Measurements from ENCODE around the gene CYP27A1. TPM values are rescaled to one million over a fixed set of nuclear protein-coding genes. Genes with fewer than 3 reads are reported as not detected.
A peak's percentile ranks its signal among the peaks of the same experiment; 100 is the strongest.

The CYP27A1 gene
- total and polyA plus RNA-seq, 4 donors, result 19.3 to 50.6 (median 36.1) TPM

DNA sequence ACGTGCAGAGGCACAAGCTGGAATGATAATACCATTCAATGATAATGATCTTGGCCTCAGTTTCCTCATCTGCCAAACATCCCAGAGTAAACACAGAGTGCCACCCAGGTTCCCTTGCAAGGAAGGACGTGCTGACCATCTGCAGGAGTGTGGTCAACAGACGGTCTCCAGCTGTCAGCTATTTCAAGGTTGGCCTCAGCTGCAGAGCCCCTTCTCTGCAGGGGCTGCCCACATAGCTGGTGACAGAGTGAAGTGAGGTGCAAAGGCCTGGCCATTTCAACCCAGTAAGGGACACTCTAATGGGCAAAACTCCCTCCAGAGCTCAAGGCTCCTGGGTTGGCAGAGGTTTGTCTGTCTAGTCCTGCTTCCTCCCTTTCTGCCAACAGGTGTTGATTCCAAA lies 69.3 kb downstream of the CYP27A1 start:
- DNase-seq, result peak in 1 of 2 donors; percentile 34
- Histone ChIP-seq H3K27me3 (ENCODE audit: control insufficient read depth in 1 of 2, insufficient read depth in 2 of 2, low read length in 1 of 2) (no peaks in the 10 kb centered on the region), H3K4me1 (ENCODE audit: control insufficient read depth in 1 of 2, insufficient read depth in 2 of 2, low read length in 2 of 2) (no peaks in the 10 kb centered on the region), H3K4me3 (ENCODE audit: low read length in 2 of 2) (no peak overlapping the region), H3K27ac (ENCODE audit: low read depth in 1 of 2, low read length in 2 of 2) (no peak overlapping the region), H3K9me3 (ENCODE audit: control insufficient read depth, low read length) (no peaks in the 10 kb centered on the region), H3K36me3 (ENCODE audit: control insufficient read depth in 1 of 2, insufficient read depth in 2 of 2, low read length in 1 of 2) (no peaks in the 10 kb centered on the region)
- intact Hi-C loops (cut with DNase I), result no loop called here
- ATAC-seq (ENCODE audit: low FRiP score), result no peak
- 47 to 56% methylated on average over 3 of the region's 3 CpGs for WGBS, 2 donors

DNA sequence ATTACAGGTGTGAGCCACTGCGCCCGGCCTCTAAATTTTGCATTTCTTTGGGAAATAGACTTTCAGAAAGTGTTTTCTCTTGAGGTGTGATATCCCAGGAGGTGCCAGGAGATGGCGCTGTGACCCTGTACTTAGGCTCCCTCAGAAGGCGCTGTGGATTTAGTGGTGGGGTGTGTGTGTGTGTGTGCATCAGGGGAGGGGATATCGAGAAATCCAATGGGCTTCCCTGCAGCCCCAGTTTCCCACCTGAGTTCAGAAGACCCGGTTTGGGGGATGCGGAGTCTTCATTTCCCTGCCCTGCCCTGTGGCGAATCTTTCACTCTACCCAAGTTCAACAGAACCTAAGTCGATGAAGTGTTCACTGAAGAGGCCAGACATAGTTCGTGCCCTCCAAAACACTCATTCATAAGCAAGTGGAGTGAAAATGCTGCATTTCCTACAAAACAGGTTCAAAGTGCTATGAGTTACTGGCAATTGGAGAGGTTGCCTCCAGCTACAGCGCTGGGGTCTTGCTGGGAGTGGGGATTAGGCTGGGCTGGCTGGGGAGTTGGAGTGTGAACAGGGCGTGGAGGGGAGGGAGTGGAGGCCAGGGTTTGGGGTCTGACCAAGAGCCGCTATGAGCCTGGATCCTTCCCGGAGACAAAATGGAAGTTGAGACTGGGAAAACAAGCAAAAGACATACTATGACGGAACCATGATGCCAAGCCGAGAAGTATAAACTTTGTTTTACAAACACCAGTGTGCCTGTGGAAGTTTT lies 71.1 kb downstream of the CYP27A1 start:
- 26 to 29% methylated on average over 16 of the region's 16 CpGs for WGBS, 2 donors
- no peak overlapping the region for H3K4me3 ChIP-seq (ENCODE audit: low read length in 2 of 2)
- no peaks in the 10 kb centered on the region for H3K27me3 ChIP-seq (ENCODE audit: control insufficient read depth in 1 of 2, insufficient read depth in 2 of 2, low read length in 1 of 2)
- H3K36me3 ChIP-seq (ENCODE audit: control insufficient read depth in 1 of 2, insufficient read depth in 2 of 2, low read length in 1 of 2), result no peaks in the 10 kb centered on the region
- no peaks in the 10 kb centered on the region for H3K4me1 ChIP-seq (ENCODE audit: control insufficient read depth in 1 of 2, insufficient read depth in 2 of 2, low read length in 2 of 2)
- no peak overlapping the region for H3K27ac ChIP-seq (ENCODE audit: low read depth in 1 of 2, low read length in 2 of 2)
- DNase-seq, result peak; percentile 61 to 83
- intact Hi-C loops (cut with DNase I), result no loop called here
- peak; percentile 72 for ATAC-seq (ENCODE audit: low FRiP score)
- no peaks in the 10 kb centered on the region for H3K9me3 ChIP-seq (ENCODE audit: control insufficient read depth, low read length)

DNA sequence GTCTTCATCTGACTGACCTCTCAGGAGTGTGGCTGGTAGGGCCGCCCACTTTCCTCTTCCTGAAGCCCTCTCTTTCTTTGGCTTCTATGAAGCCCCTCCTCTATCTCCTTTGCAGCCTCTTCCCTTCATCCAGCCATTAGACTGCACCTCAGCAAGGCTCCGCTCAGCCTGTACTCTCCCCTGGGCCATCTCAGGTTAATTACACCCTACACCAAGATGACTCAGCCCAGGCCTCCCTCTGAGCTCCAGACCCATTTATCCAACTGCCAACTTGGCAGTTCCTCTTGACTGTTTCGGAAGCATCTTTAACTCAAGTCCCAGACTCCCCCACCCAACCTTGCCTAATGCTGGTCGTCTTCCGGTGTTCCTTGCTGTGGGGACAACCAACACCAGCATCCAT lies 71.8 kb downstream of the CYP27A1 start:
- 64 to 66% methylated on average over 5 of the region's 5 CpGs for WGBS, 2 donors
- DNase-seq (peak in 1 of 2 donors; percentile 31), ATAC-seq (ENCODE audit: low FRiP score) (peak; percentile 40)
- no peaks in the 10 kb centered on the region for H3K27me3 ChIP-seq (ENCODE audit: control insufficient read depth in 1 of 2, insufficient read depth in 2 of 2, low read length in 1 of 2)
- no peak overlapping the region for H3K27ac ChIP-seq (ENCODE audit: low read depth in 1 of 2, low read length in 2 of 2)
- no peaks in the 10 kb centered on the region for H3K9me3 ChIP-seq (ENCODE audit: control insufficient read depth, low read length)
- H3K36me3 ChIP-seq (ENCODE audit: control insufficient read depth in 1 of 2, insufficient read depth in 2 of 2, low read length in 1 of 2), result no peaks in the 10 kb centered on the region
- H3K4me3 ChIP-seq (ENCODE audit: low read length in 2 of 2), result no peak overlapping the region
- no peaks in the 10 kb centered on the region for H3K4me1 ChIP-seq (ENCODE audit: control insufficient read depth in 1 of 2, insufficient read depth in 2 of 2, low read length in 2 of 2)
- intact Hi-C loops (cut with DNase I), result no loop called here

DNA sequence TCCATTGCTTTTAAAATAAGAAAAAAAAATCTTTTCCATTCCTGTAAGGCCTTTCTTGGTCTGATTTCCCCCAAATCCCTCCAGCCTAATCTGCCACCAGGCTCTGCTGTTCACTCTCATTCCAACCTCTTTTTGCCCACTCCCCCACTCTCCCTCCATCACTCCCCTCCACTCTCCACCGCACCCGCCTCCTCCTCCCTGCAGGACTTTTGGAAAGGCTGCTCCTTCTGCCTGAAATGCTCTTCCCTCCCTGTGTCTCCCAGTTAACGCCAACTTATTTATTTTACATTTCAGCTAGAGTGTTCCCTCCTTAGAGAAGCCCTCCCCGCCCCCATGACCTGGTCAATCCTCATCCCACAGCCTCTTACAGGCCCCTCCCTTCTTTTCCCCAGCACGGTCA lies 72.9 kb downstream of the CYP27A1 start:
- Histone ChIP-seq H3K9me3 (ENCODE audit: control insufficient read depth, low read length) (no peaks in the 10 kb centered on the region), H3K4me3 (ENCODE audit: low read length in 2 of 2) (no peak overlapping the region), H3K27ac (ENCODE audit: low read depth in 1 of 2, low read length in 2 of 2) (no peak overlapping the region), H3K4me1 (ENCODE audit: control insufficient read depth in 1 of 2, insufficient read depth in 2 of 2, low read length in 2 of 2) (no peaks in the 10 kb centered on the region), H3K27me3 (ENCODE audit: control insufficient read depth in 1 of 2, insufficient read depth in 2 of 2, low read length in 1 of 2) (no peaks in the 10 kb centered on the region), H3K36me3 (ENCODE audit: control insufficient read depth in 1 of 2, insufficient read depth in 2 of 2, low read length in 1 of 2) (no peaks in the 10 kb centered on the region)
- DNase-seq, result peak in 1 of 2 donors; percentile 9
- WGBS, 2 donors, result 71 to 77% methylated on average over 5 of the region's 5 CpGs
- intact Hi-C loops (cut with DNase I), result no loop called here
- no peak for ATAC-seq (ENCODE audit: low FRiP score)

DNA sequence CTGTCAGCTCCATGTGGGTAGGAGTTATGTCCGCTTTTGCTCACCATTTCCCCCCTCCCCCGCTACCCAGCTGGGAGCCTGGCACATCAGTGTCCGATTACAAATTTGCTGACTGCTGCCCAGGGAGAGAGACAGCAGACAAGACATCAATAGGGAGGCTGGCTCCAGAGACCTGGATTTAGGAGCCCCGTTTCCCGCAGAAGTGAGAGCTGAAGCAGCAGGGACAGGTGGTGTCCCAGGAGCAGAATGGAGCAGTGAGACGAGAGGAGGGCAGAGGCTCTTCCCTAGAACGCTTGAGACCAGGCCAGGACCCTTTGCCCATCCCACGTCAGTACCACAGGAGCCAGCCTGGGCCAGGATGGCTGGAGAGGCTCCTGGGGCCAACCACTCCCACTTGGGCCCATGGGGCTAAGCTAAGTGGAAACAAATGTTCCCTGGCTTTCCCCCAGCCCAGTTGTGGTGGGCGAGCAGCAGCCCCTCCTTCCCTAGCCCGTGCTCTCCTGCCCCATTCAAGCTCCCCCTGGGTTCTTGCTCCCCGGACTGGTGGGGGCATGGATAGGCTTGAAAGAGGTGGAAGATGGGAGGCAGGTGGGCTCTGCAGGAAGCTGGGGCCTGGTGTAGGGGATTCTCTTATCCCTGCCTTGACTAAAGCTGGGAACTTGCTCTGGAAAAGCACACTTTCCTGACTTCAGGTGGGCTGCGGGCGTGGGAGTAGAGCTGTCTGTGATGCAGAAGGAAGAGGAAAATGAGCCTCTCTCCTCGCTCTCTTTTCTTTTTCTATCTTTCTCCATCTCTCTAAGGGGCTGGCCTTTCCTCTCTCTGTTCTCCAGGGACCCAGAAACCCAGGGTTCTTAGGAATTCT lies 73.6 kb downstream of the CYP27A1 start:
- no peak for ATAC-seq (ENCODE audit: low FRiP score)
- Histone ChIP-seq H3K4me1 (ENCODE audit: control insufficient read depth in 1 of 2, insufficient read depth in 2 of 2, low read length in 2 of 2) (no peaks in the 10 kb centered on the region), H3K9me3 (ENCODE audit: control insufficient read depth, low read length) (no peaks in the 10 kb centered on the region), H3K36me3 (ENCODE audit: control insufficient read depth in 1 of 2, insufficient read depth in 2 of 2, low read length in 1 of 2) (no peaks in the 10 kb centered on the region), H3K27ac (ENCODE audit: low read depth in 1 of 2, low read length in 2 of 2) (no peak overlapping the region), H3K27me3 (ENCODE audit: control insufficient read depth in 1 of 2, insufficient read depth in 2 of 2, low read length in 1 of 2) (no peaks in the 10 kb centered on the region), H3K4me3 (ENCODE audit: low read length in 2 of 2) (no peak overlapping the region)
- intact Hi-C loops (cut with DNase I), result no loop called here
- WGBS, 2 donors, result 75 to 81% methylated on average over 14 of the region's 14 CpGs
- DNase-seq, result peak in 1 of 2 donors; percentile 42

DNA sequence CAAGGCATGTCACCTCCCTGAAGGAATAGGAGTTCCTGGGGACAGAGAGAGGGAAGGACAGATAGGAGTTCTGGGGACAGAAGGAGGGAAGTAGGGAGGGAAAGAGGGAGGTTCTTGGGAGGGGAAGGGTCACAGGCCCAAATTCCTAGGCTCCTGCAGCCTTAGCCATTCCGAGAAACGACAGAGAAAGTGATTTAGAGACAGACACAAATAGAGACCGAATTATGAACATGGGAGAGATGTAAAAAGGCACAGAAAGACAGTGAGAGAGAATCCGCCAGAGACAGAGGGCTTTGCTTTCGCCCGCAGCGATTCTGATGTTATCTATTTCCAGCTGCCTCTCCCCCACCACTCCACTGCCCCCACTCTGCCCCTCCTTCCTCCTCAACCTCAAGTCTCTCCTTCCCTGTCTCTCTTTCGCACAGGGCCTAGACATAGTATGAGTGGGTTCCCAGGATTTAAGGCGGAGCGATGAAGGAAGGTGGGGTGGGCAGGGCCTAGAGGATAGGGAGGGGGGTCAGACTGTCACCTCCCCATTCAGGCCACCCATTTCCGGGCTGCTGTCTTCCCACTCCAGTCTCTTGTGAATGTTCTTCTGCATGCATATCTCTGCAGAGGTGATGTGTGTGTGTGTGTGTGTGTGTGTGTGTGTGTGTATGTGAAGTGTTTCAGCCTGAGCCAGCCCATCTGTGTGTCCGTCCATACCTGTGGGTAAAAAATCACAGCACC lies 74.4 kb downstream of the CYP27A1 start:
- Histone ChIP-seq H3K4me3 (ENCODE audit: low read length in 2 of 2) (no peak overlapping the region), H3K4me1 (ENCODE audit: control insufficient read depth in 1 of 2, insufficient read depth in 2 of 2, low read length in 2 of 2) (no peaks in the 10 kb centered on the region), H3K9me3 (ENCODE audit: control insufficient read depth, low read length) (no peaks in the 10 kb centered on the region), H3K27ac (ENCODE audit: low read depth in 1 of 2, low read length in 2 of 2) (no peak overlapping the region), H3K27me3 (ENCODE audit: control insufficient read depth in 1 of 2, insufficient read depth in 2 of 2, low read length in 1 of 2) (no peaks in the 10 kb centered on the region), H3K36me3 (ENCODE audit: control insufficient read depth in 1 of 2, insufficient read depth in 2 of 2, low read length in 1 of 2) (no peaks in the 10 kb centered on the region)
- DNase-seq, result peak in 1 of 2 donors; percentile 34
- 71 to 84% methylated on average over 12 of the region's 12 CpGs for WGBS, 2 donors
- intact Hi-C loops (cut with DNase I), result no loop called here
- no peak for ATAC-seq (ENCODE audit: low FRiP score)

DNA sequence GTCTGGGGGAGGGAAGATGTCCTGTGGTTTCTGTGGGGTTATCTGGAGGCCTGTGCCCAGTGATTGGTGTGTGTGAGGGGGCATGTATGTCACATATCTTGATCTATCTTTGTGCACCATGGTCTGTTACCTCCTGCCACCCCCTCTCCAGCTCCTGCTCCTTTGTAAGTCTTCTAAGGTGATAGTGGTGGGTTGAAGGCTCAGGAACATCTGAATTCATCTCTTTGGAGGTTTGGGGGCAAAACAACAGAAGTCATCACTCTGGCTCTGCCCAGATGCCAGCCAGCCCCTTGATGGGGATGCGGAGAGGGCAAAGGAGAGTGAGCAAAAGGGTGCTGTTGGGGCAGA lies 74.9 kb downstream of the CYP27A1 start:
- Histone ChIP-seq H3K36me3 (ENCODE audit: control insufficient read depth in 1 of 2, insufficient read depth in 2 of 2, low read length in 1 of 2) (no peaks in the 10 kb centered on the region), H3K27me3 (ENCODE audit: control insufficient read depth in 1 of 2, insufficient read depth in 2 of 2, low read length in 1 of 2) (no peaks in the 10 kb centered on the region), H3K4me1 (ENCODE audit: control insufficient read depth in 1 of 2, insufficient read depth in 2 of 2, low read length in 2 of 2) (no peaks in the 10 kb centered on the region), H3K27ac (ENCODE audit: low read depth in 1 of 2, low read length in 2 of 2) (no peak overlapping the region), H3K4me3 (ENCODE audit: low read length in 2 of 2) (no peak overlapping the region), H3K9me3 (ENCODE audit: control insufficient read depth, low read length) (no peaks in the 10 kb centered on the region)
- 96 to 100% methylated on average over 1 of the region's 1 CpG for WGBS, 2 donors
- DNase-seq (no peak), ATAC-seq (ENCODE audit: low FRiP score) (no peak)
- intact Hi-C loops (cut with DNase I), result no loop called here

DNA sequence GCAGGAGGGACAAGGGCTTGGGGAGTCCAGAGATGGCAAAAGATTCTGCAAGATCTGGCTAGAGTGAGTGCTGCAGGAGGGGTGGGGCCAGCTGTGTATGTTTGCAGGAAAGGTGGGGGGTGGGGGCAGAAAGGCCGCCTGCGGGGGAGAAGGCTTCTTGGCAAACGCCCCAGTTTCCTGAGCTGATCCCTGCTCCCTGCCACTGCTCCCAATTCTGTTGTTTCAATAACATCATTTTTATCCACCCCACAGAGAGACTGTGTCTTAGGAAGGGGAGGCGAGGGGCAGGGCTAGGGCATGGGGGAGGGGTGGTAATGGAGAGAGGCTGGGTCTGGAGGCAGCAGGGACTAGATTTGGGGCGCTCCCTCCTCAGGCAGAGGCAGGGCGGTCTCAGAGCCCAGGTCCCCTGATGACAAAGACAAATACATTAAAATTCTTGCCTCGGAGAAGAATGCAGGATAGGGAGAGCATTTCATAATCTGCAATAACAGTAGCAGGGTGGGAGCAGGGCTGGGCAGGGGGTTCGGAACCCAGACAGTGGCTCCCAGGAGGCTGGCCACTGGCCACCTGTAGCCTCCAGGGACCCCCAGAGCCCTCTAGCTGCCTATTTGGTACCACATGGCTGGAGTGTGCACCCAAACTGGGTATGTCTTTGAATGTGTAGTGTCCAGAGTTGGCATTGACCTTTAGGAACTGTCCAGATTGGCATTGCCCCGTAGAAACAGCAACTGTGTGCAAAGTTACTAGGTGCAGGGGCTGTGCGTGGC lies 75.6 kb downstream of the CYP27A1 start:
- H3K27me3 ChIP-seq (ENCODE audit: control insufficient read depth in 1 of 2, insufficient read depth in 2 of 2, low read length in 1 of 2), result no peaks in the 10 kb centered on the region
- no peaks in the 10 kb centered on the region for H3K9me3 ChIP-seq (ENCODE audit: control insufficient read depth, low read length)
- ATAC-seq (ENCODE audit: low FRiP score) (no peak), DNase-seq (peak in 1 of 2 donors; percentile 38)
- H3K27ac ChIP-seq (ENCODE audit: low read depth in 1 of 2, low read length in 2 of 2), result no peak overlapping the region
- WGBS, 2 donors, result 39 to 45% methylated on average over 10 of the region's 10 CpGs
- H3K4me1 ChIP-seq (ENCODE audit: control insufficient read depth in 1 of 2, insufficient read depth in 2 of 2, low read length in 2 of 2), result no peaks in the 10 kb centered on the region
- intact Hi-C loops (cut with DNase I), result no loop called here
- H3K4me3 ChIP-seq (ENCODE audit: low read length in 2 of 2), result no peak overlapping the region
- H3K36me3 ChIP-seq (ENCODE audit: control insufficient read depth in 1 of 2, insufficient read depth in 2 of 2, low read length in 1 of 2), result no peaks in the 10 kb centered on the region
